ENCODE results near the gene CEP128.

CEP128 gene

DNA sequence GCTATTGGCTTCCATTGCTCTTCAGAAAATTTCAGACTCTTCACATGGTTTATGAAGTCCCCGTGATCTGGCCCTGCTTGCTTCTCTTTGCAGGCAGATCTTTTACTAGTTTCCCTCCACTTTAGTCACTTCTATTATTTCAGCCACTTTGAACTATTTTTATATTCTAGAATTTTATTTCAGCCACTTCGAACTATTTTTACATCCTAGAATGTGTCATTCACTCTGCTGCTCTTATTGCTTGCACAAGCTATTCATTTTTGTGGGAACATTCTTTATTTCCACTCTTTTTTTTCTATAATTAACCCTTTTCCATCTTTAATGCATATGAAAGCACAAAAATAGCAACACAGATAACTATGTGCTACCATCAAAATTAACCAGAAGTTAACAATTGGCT, 38.4 kb upstream of the CEP128 start:
- TF ChIP-seq, protein P1, sequence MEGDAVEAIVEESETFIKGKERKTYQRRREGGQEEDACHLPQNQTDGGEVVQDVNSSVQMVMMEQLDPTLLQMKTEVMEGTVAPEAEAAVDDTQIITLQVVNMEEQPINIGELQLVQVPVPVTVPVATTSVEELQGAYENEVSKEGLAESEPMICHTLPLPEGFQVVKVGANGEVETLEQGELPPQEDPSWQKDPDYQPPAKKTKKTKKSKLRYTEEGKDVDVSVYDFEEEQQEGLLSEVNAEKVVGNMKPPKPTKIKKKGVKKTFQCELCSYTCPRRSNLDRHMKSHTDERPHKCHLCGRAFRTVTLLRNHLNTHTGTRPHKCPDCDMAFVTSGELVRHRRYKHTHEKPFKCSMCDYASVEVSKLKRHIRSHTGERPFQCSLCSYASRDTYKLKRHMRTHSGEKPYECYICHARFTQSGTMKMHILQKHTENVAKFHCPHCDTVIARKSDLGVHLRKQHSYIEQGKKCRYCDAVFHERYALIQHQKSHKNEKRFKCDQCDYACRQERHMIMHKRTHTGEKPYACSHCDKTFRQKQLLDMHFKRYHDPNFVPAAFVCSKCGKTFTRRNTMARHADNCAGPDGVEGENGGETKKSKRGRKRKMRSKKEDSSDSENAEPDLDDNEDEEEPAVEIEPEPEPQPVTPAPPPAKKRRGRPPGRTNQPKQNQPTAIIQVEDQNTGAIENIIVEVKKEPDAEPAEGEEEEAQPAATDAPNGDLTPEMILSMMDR (conservative IDR thresholded peaks at IDR 0.05): no peak
- no peak overlapping the region for H3K27ac ChIP-seq

DNA sequence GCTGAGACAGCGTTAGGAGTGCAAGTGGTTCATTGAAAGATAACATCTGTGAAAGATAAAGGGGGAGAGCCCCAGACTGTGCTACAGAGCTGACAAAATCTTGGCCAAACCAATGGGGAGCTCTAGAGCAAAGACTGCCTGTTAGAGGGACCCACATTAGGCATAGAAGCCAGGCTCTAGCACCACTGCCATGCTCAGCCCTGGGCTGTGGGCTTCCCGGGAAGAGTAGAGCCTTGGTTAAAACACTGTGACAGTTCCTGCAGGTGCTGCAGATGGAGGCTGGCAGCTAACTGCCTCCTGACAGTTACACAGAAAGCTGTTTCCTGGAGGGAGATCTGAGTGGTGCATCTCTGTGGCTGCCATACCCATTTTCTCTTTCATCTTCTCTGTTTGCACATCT, 36.9 kb upstream of the CEP128 start:
- TF ChIP-seq, protein P1 (conservative IDR thresholded peaks at IDR 0.05): no peak
- no peak overlapping the region for H3K27ac ChIP-seq

DNA sequence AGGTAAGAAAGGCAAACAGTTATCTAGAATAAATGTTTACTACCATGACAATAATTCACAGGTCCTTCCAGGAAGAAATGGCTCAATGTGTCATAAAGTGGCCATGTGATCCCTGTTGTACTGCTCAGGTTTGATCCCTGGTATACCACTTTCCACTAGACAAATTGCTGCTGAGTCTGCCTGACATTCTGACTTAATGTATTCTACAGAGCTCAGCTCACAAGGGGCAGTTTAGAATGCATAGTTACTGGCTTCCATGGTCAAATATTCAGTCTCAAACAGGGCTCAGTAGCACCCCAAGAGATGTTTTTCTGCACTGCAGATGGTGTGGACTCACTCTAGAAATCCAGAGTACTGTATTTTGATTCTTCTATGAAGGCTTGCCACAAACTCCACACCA, 35.7 kb upstream of the CEP128 start:
- H3K27ac ChIP-seq: no peak overlapping the region

DNA sequence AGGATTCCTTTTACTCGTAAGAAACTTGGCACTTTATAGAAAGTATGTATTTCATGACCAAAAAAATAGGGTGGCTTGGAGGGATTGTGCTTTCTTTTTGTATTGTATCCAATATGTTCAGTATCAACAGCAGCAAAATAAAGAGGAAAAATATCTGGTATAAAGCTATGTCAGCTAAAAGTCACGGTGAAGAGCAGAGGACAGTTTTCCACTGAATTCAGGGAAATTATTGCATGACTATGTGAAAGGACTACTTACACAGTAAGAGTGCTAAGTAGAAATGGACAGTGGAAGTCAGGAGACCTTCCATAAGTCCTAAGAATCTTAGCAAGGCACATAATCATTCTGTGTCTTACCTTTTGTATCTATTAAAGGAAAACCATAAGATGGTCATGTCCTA, 33.1 kb upstream of the CEP128 start:
- no peak overlapping the region for H3K27ac ChIP-seq
- TF ChIP-seq, protein P1 (conservative IDR thresholded peaks at IDR 0.05): no peak

More for the DNA sequence above, 35.7 kb upstream of the CEP128 start:
- TF ChIP-seq, protein P1 (conservative IDR thresholded peaks at IDR 0.05): no peak

DNA sequence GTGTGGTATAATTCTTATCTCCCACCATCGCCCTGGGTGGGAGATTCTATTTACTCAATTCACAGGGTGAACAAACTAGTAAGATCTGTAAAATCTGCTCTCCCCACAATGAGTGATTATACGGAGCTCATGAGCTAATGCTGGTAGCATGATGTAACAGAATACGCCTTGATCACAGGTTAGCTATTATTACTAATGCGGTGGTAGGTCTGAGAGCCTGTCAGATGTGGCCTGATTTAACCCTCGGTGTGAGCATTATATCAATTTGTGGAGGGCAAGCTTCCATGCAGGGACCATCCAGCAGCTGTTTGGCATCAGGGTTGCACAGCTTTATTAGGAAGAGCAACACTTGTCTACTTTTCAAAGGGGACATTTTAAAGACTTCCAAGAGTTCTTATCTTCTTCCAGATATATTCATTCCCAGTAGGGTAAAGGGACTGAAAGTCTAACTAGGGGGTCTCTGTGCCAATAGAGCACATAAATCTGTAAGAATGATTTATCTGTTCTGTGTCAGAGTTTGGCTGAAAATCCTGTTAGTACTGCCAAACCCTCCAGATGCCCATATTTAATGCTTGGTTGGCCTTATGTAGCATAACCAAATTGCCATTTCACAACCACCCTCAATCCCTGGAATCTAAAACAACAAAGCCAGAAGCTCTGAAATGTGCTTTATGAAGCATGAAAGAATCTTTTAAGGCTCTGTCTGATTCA, 32.5 kb upstream of the CEP128 start:
- H3K27ac ChIP-seq: no peak overlapping the region
- TF ChIP-seq, protein P1 (conservative IDR thresholded peaks at IDR 0.05): no peak

DNA sequence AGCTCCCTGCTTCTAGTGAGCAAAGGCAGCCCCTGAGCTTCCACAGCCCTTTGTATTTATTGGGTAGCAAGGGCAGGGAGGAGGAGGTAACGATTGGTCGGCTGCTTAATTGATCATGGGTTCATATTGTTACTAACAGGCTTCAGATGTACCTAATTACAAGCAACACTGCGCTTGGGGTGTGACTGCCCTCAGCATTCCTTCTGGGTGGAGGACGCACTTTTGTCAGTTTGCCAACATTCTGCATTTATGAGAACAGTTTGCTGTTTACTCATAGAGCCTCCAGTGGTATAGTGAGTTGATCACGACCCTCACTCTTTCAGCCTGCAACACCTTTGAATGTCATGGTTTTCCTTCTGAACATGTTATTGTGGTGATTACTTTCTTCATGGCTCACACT, 23.5 kb upstream of the CEP128 start:
- TF ChIP-seq, protein P1 (conservative IDR thresholded peaks at IDR 0.05): no peak
- no peak overlapping the region for H3K27ac ChIP-seq

DNA sequence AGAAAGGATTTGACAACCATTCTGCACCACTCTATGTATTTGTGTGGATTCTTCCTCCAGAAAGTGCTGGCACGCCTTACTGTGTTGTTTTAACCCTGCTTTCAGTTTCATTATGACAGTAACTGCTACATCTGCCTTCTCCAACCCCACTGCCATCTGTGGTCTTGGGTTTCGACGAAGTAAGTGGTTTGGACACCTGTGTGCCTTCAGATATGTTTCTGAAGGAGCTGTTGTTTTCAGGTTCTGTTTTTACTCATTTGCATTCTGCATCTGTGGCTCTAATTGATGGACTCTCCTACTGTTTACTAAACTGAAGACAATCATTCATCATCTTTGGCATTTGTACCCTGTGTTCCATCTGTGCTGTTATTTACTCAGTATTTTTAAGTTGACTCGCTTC, 18.0 kb upstream of the CEP128 start:
- no peak overlapping the region for H3K27ac ChIP-seq
- TF ChIP-seq, protein P1 (conservative IDR thresholded peaks at IDR 0.05): no peak
